Sciatic nerve (tissue), 2 donors: Measurements from ENCODE around the gene MAPK6. TPM values are rescaled to one million over a fixed set of nuclear protein-coding genes. Genes with fewer than 3 reads are reported as not detected.
"Not testable (repeated sequence)": the region's sequence is repeated elsewhere in the genome, so short reads cannot be mapped to it uniquely, and the experiment has no call there.

Experiments
- ATAC-seq: fragments of 200-7000 bp; cut with Tn5 transposase; one replicate; pipeline ENCODE4 v1.9.1; 2020; ENCODE audit warnings: mild to moderate bottlenecking, moderate library complexity
- DNase-seq: peaks from one replicate; pipeline ENCODE4 v3.0.0-alpha.2; 2020; ENCODE audit warnings: low spot score
- intact Hi-C: fragments of 100-400 bp; cut with DNase I; formaldehyde crosslinking; loops from one replicate; pipeline ENCODE4 v1.14.2; 2022
- total RNA-seq: library from RNA; stranded (reverse); fragmentation: NEBNext Ultra II Directional; extraction: Animal tissue kit (Norgen Biotek cat#: 25700); gene quantifications from one replicate; pipeline ENCODE4 v1.2.1, GENCODE V29; 2021
- donor health status: DM: no; HTN: no; CAD: no.
- donor health status: DM: no; HTN: no; CAD: no.

MAPK6 gene
- total RNA-seq, 1 donor from 2014 or later: 26.3 TPM

DNA sequence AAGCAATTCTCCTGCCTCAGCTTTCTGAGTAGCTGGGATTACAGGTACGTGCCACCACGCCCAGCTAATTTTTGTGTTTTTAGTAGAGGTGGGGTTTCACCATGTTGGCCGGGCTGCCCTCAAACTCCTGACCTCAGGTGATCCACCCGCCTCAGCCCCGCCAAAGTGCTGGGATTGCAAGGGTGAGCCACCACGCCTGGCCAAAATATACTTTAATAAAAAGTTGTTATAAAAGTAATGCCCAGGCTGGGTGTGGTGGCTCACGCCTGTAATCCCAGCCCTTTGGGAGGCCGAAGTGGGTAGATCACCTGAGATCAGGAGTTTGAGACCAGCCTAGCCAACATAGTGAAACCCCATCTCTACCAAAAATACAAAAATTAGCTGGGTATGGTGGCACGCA lies 77.5 kb downstream of the MAPK6 start:
- ATAC-seq, DNase-seq, intact Hi-C loops: not testable (repeated sequence)

DNA sequence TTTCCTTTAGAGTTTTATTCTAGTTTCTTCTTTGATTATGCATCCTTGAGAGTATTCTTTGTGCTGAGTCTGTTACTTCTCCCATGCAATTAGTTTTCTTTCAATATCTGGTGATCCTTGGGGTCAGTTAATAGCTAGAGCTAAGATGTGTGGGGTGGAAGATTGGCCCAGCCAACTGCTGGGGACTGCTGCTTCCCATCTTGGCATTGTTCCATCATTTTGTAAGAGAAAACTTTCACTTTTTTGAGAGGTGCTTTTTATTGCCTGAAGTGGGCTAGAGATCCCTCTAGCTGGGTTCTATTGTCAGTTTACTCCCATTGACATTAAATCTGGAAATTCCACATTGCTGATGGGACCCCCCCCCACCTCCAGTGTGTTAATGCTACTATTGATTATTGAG lies 78.2 kb downstream of the MAPK6 start:
- ATAC-seq (no peak), DNase-seq (no peak)
- intact Hi-C loops: no loop called here

DNA sequence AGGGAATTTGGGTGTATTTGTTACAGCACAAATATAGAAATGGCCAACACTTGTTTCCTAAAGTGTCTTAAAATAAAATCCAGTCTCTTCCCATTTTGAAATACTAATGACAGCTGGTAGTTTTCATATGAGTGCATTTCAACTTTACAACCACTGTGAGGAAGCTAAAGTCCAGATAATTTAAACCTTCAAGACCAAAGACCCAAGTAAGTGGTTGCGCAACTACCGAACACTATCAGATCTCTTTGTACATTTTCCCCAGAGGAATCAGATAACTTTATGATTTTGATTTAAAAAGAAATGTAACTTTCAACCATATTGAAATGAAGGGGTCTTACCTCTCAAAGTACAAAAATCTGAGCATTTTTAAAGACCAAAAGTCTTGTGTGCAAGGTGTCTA lies 79.3 kb downstream of the MAPK6 start:
- intact Hi-C loops: no loop called here
- DNase-seq (no peak), ATAC-seq (no peak)

DNA sequence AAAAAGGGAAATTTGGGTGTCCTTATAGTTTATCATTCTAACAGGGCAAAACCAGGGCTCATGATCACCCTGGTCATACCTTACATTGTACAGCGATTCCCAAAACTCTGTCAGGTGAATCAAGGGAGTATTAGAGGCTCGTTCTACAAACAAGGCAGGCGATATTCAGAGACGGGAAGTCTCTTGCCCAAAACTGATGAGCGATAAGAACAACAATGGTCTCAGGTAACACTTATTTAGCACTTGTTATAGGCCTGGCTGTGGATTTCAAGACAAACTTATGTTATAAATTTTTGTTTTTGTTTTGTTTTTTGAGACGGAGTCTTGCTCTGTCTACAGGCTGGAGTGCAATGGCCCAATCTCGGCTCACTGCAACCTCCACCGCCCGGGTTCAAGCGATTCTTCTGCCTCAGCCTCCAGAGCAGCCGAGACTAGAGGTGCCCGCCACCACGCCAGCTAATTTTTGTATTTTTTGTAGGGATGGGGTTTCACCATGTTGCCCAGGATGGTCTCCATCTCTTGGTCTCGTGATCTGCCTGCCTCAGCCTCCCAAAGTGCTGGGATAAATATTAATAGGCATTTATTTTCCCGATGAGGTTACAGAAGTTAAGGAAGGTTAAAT lies 80.7 kb downstream of the MAPK6 start:
- ATAC-seq (no peak), DNase-seq (no peak)
- intact Hi-C loops: no loop called here

DNA sequence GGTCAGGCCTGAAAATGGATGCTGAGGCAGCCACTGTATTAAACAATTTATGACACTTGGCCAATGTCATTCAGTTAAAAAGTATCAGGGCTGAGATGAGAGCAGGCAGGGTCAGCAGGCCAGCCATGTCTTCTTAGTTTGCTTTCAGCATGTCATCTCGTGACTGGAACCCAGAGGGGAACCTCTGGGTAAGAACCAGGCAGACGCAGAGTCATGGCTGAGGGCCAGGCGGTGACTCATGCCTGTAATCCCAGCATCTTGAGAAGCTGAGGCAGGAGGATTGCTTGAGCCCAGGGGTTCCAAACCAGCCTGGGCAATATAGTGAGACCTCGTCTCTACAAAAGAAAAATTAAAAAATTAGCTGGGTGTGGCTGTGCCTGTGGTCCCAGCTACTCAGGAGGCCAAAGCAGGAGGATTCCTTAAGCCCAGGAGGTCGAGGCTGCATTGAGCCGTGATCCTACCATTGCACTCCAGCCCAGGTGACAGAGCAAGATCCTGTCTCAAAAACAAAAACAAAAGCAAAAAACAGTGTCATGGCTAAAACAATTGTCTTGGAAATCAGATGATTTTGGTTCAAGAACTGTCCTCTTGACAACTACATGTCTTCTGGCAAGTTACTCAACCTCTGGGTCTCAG lies 81.9 kb downstream of the MAPK6 start:
- DNase-seq (peak; percentile 90), ATAC-seq (no peak)
- intact Hi-C loops: no loop called here

DNA sequence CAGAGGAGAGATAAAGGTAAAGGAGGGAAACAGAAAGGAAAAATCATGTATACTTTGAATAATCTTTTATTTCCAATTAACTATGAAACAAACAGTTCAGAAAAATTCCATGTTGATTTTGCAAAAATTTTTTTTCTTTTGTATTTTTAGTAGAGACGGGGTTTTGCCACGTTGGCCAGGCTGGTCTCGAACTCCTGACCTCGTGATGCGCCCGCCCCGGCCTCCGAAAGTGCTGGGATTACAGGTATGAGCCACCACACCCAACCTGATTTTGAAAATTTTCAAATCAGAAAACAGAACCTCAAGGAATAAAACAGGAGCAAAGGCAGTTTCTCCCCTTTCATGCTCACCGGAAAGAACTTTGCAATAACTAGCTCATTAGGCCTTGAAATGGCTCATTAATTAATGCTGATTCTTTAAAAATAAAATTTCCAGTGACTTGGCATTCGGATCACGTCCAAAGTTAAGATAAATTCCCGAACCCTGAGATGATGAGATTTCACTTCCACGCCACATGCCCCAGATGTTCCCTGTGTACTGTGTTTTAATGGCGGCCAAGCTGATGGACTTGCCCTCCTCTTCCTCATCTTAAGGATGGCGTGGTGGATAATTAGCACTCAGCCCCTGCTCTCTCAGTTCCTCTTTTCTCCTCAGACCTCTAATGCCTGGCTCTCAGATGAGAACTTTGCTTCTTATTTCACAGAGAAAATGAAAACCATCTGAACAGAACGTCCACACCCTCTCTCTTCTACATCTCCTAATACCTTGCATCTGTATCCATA lies 82.7 kb downstream of the MAPK6 start:
- no peak for ATAC-seq
- intact Hi-C loops: no loop called here
- DNase-seq: no peak

DNA sequence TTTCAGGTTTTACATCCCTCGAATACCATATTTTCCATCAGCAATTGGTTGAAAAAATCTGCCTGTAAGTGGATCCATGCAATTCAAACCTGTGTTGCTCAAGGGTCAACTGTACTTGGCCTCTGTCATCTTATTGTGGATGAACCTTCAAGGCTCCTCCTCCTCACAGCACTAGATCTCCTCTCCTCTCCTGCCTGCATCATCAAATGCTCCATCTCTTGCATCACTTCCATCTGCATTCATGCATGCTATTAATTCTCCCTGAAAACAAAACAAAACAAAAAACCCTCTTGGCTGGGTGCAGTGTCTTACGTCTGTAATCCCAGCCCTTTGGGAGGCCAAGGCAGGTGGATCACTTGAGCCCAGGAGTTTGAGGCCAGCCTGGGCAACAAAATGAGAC lies 83.4 kb downstream of the MAPK6 start:
- intact Hi-C loops: no loop called here
- DNase-seq: no peak
- no peak for ATAC-seq

DNA sequence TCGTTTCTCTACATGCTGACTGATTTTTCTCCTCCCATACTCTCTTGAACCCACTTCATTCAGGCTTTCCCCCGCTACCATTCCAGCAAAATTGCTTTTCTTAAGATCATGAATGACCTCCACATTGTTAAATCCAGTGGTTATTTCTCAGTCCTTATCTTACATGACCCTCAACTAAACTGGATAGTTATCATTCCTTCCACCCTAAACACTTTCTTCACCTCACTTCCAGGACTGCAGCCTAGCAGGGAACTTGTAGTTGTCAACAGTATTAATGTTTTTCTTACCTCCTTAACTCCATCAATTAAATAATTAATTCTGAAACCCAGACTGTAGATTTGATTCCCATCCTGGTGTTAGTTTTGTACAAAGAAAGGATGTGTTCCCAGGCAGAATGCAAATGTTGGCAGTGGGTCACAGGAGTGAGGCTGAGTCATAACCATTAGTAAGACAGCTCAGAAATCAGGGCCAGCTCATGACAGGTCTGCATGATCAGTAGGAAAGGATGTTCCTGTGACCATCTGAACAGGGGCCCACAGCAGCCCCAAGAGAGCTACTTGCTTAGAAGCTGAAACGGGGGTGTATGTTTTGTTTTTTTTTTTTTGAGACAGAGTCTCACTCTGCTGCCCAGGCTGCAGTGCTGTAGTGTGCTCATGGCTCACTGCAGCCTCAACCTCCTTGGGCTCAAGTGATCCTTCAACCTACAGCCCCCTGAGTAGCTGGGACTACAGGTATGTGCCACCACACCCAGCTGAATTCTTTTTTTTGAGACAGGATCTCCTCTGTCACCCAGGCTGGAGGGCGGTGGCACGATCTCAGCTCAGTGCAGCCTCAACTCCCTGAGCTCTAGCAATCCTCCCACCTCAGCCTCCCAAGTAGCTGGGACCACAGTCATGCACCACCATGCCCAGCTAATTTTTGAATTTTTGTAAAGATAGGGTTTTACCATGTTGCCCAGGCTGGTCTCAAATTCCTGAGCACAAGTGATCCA lies 84.5 kb downstream of the MAPK6 start:
- no peak for DNase-seq
- peak; percentile 40 for ATAC-seq
- intact Hi-C loops: no loop called here

DNA sequence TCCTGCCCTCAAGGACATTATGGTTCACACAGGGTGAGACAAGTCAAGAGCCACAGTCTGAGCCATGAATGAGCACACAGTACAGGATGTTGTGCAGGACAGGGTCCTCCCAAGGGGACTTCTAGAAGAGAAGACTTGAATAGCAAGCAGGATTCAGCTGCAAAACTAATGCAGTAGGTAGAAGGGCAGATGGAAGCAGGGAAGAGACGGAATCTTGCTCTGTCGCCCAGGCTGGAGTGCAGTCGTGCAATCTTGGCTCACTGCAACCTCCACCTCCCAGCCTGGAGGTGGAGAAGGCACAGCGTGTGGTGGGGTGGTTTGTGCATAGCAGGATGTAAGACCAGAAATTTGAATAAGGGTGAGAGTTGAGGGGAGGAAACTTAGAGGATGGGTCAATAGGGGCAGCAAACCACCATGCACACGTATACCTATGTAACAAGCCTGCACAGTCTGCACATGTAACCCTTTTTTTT lies 85.5 kb downstream of the MAPK6 start:
- intact Hi-C loops: no loop called here
- no peak for ATAC-seq

DNA sequence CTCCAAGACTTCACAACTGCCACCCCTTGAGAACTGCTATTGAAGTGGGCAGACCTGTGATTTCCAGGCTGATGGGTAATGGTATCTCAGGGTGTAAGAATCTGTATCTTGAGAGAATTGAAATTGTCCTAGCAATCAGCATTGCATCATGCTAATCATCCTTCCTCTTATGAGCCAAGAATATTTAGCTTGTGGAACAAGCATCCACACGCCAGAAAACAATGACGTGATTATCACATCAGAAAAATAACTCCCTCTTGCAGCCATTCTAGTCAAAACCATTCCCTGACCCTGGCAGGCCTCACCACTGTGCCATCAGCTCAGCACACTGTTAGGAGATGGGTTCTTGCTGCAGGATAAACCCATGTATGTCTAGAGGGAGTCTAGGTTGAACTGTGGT lies 86.8 kb downstream of the MAPK6 start:
- intact Hi-C loops: no loop called here
- ATAC-seq: no peak
- no peak for DNase-seq

More for the DNA sequence above, 85.5 kb downstream of the MAPK6 start:
- no peak for DNase-seq

DNA sequence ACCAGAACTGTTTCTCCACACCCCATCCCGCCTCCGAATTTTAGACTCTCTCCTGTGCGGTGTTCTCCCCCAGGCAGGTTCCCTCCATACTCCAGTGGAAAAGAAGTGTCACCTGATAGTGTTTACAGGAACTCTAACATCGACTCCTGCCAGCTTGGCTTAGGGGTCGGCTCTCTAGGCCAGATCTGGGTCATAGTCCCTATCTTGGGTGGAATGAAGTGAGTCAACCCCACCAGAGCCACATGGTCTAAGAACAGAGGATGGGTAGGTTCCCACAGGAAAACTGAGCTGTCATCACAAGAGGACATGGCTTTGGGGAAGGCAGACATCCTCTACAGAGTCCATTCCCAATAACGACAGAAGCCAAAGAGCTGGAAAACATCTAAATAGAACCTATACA lies 87.6 kb downstream of the MAPK6 start:
- no peak for DNase-seq
- intact Hi-C loops: no loop called here
- ATAC-seq: no peak

DNA sequence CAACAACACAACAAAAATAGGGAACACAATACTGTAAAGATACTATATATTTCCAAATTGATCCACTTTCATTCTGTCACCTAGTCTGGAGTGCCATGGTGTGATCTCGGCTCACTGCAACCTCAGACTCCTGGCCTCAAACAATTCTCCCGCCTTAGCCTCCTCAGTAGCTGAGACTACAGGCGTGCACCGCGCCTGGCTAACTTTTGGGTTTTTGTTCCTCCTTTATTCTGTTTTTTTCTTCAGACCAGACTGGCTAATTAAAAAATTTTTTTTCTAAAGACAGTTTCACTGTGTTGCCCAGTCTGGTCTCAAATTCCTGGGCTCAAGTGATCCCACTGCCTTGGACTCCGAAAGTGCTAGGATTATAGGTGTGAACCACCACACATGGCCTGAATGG lies 88.2 kb downstream of the MAPK6 start:
- intact Hi-C loops: no loop called here
- no peak for ATAC-seq
- DNase-seq: no peak

DNA sequence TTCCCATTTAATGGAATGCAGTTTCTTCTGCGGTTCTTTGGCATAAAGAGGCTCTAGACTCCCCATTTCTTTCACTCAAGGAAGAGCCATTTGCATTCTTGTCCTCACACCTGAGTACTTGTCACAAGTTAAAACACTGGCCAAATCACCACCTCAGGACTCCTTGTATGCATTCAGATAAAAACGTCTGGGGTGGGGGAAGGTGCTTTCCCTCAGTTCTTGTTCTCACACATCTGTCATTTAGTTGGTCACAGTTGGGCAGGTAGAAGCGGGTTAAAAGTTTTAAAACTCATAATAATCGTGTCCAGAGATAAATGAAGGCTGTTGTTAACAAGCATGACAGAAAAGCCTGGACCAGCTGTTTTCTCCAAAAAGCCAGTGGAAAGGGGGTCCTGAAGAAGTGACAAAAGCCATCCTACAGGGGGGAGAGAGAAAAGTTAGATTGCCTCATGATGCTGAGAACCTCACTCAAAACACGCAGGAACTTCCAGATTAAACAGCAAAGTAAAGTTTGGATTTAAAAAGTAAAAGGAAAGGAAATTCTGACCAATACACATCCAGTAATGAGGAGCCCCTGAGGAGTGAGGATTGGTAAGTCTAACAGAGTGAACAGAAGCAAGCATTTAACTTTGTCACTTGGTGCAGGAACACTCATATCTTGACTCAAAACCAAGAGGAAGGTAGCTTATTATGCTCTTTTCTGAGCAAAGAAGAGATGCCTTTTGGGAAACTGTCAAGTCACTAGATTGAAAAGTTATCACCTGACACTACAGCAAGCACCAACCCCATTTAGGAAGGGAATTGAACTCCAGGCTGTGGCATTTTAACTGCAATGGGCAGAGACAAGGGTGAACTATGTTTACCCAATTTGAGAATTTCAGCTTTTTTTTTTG lies 90.8 kb downstream of the MAPK6 start:
- intact Hi-C loops: no loop called here
- ATAC-seq: no peak

DNA sequence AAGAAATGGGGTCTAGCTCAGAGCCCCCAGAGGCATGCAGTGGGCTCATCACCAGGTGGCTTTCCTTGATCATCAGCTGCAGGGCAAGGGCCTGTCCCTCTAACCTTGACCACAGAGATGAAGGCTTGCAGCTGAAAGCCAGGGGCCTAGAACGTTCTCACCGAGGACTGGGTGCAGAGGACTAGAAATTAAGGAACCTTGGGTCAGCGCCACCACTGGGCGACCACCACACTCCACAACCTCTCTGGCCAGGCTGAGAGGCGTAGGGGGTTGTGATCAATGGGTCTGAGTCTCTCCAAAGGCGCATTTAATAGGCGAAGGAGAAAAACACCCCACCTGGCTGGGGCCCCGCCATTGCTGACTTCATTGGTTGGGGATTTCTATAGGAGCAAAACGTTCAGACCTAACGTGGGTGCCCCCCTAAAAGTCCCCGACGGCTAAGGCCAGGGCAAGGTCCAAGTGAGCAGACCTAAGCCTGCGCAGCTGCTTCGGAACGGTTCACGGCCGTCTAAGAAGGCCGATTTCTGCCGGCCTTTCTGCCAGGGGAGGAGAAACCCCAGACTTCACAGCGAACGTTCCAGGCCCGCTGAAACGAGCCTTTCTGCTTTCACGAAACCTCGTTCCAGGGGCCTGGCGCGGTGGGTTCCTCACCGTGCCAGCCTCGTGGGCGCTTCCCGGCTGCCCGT lies 92.6 kb downstream of the MAPK6 start:
- no peak for ATAC-seq
- intact Hi-C loops: no loop called here
- DNase-seq: no peak

More for the DNA sequence above, 90.8 kb downstream of the MAPK6 start:
- DNase-seq: no peak

DNA sequence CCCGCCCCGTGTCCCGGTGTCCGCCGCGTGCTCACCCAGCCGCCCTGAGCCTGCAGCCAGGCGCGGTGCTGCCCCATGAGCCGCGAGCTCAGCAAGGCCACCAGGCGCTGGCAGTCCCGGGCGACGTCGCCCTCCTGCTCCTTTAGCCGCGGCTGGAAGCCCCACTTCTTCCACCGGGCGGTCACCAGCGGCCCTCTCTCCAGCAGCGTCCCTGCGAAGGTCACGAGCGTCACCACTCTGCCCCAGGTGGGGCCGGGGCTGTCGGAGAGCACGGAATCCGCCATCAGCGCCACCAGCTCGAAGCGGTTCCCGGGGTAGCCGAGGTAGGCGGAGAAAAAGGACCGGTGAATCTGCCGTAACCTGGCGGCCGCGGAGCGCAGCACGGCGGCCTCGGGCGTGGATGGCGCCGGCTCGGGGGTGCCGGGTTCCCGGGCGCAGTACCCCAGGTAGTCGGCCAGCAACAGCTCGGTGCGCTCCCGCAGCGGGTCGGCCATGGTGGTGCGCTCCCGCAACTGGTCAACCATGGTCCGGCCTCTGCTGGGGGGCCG lies 93.3 kb downstream of the MAPK6 start:
- ATAC-seq (peak; percentile 30), DNase-seq (no peak)
- intact Hi-C loops: no loop called here

DNA sequence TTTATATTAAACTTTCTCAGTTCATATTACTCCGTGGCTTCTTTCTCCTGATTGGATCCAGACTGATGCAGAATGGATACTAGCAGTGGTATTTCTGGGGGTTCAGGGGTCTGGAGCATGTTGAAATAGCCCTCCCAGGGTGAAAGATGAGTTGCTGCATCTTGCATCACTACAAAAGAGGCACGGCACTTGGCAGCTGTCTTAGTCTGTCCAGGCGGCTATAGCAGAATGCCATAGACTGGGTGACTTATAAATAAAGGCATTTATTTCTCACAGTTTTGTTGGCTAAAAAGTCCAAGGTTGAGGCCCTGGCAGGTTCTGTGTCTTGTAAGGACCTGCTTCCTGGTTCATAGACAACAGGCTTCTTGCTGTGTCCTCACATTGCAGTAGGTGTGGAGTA lies 94.2 kb downstream of the MAPK6 start:
- no peak for ATAC-seq
- intact Hi-C loops: no loop called here

DNA sequence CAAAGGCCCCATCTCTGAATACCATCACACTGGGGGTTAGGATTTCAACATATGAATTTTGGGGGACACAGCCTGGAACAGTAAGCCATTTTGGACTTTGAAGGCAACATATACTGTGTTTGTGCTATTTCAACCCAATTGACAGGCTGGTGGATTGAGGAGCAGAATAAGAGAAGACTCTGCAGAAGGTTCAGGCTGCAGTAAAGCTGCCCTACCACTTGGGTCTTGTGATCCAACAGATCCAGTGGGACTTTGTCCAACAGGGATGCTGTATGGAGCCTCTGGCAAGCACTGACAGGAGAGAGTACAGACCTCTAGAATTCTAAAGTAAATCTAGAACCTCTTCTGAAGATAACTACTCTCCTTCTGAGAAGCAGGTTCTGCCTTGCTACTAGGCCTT lies 94.7 kb downstream of the MAPK6 start:
- intact Hi-C loops: no loop called here
- ATAC-seq: no peak
- no peak for DNase-seq

More for the DNA sequence above, 94.2 kb downstream of the MAPK6 start:
- no peak for DNase-seq
